Naive B cell (primary cell): ENCODE results near the gene ASB2. TPM values are rescaled to one million over a fixed set of nuclear protein-coding genes. Genes with fewer than 3 reads are reported as not detected.

ENCODE experiments used
- ATAC-seq, 2 donors: fragments of 150-1000 bp; cut with Tn5 transposase; 2 replicates each; pipeline ENCODE4 v1.10.0; 2021; ENCODE audit warnings: low read depth in 2 of 2, mild to moderate bottlenecking in 2 of 2, moderate library complexity in 2 of 2
- DNase-seq: peaks from one replicate; pipeline ENCODE4 v3.0.0; 2022
- H3K27ac Mint-ChIP-seq, 6 donors: one replicate each; pipeline ENCODE4 v1.8.0; 2020 to 2022; ENCODE audit warnings: mild to moderate bottlenecking in 6 of 6, mixed read lengths in 6 of 6, moderate library complexity in 5 of 6, inconsistent platforms in 2 of 6
- H3K27me3 Mint-ChIP-seq, 3 donors: one replicate each; pipeline ENCODE4 v1.8.0; 2021 to 2022; ENCODE audit warnings: mixed read lengths in 3 of 3, mild to moderate bottlenecking in 1 of 3
- H3K36me3 Mint-ChIP-seq, 2 donors: one replicate each; pipeline ENCODE4 v1.8.0; 2020 to 2022; ENCODE audit warnings: mixed read lengths in 2 of 2, inconsistent platforms in 1 of 2, mild to moderate bottlenecking in 1 of 2
- H3K4me1 Mint-ChIP-seq, 3 donors: one replicate each; pipeline ENCODE4 v1.8.0; 2020 to 2022; ENCODE audit warnings: mixed read lengths in 3 of 3, inconsistent platforms in 1 of 3, mild to moderate bottlenecking in 1 of 3, moderate library complexity in 1 of 3
- H3K4me3 Mint-ChIP-seq, 8 donors: one replicate each; pipeline ENCODE4 v1.8.0; 2020 to 2022; ENCODE audit warnings: mild to moderate bottlenecking in 8 of 8, mixed read lengths in 8 of 8, moderate library complexity in 8 of 8, inconsistent platforms in 2 of 8
- H3K9me3 Mint-ChIP-seq, 7 donors: one replicate each; pipeline ENCODE4 v1.8.0; 2020 to 2022; ENCODE audit warnings: mixed read lengths in 7 of 7, mild to moderate bottlenecking in 5 of 7, inconsistent platforms in 2 of 7, moderate library complexity in 1 of 7
- polyA plus RNA-seq, 6 donors: library from polyadenylated mRNA; unstranded; fragments of 300-500 nt; fragmentation: Illumina TruSeq; gene quantifications; one replicate each; pipeline ENCODE4 v1.2.3, GENCODE V29; 2021; ENCODE audit warnings: low read depth in 6 of 6

Gene ASB2
- polyA plus RNA-seq, 6 donors from 2014 or later, result 0.18 to 0.62 (median 0.29) TPM; not detected in 3

- Mint-ChIP-seq H3K27ac (no peak overlapping the region), H3K9me3 (peaks cover 0 to 10% (median 7%) of the 10 kb centered on the region in 7 donors), H3K36me3 (peaks cover 0 to 6% of the 10 kb centered on the region in 2 donors), H3K27me3 (peaks cover 15 to 51% (median 31%) of the 10 kb centered on the region in 3 donors), H3K4me3 (no peak overlapping the region), H3K4me1 (peaks cover 0 to 4% (median 0%) of the 10 kb centered on the region in 3 donors)
- DNase-seq (no peak), ATAC-seq (no peak)
Measured at GRCh38 chr14:93889739-93890483, 86.5 kb downstream of the ASB2 start.

GRCh38 chr14:93888995-93889394 is 87.4 kb downstream of the ASB2 start:
- H3K9me3 Mint-ChIP-seq, result peaks cover 0 to 14% (median 7%) of the 10 kb centered on the region in 7 donors
- peaks cover 0 to 4% (median 0%) of the 10 kb centered on the region in 3 donors for H3K4me1 Mint-ChIP-seq
- H3K27me3 Mint-ChIP-seq, result peaks cover 13 to 53% (median 34%) of the 10 kb centered on the region in 3 donors
- peaks cover 0 to 6% of the 10 kb centered on the region in 2 donors for H3K36me3 Mint-ChIP-seq
- DNase-seq (no peak), ATAC-seq (no peak)
- no peak overlapping the region for H3K27ac Mint-ChIP-seq
- H3K4me3 Mint-ChIP-seq, result no peak overlapping the region

DNA sequence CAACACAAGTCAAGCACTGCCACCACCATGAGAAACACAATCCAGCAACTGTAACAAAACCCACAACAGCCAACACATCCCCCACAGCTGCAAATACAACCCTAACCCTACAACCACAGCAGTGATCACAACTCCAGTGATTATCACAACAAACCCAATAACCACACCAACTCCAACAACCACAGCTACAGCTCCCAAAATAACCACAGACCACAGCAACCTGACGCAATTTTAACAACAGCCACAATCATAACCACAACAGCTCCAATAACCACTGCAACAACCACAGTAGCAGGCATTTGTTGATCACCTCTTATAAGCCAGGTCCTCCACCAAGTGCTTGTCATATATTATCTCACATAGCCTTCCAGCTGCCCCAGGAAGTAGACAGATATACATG is 91.4 kb downstream of the ASB2 start:
- no peak for DNase-seq
- H3K4me1 Mint-ChIP-seq, result peaks cover 0 to 5% (median 0%) of the 10 kb centered on the region in 3 donors
- H3K27me3 Mint-ChIP-seq, result peaks cover 4 to 32% (median 29%) of the 10 kb centered on the region in 3 donors
- H3K9me3 Mint-ChIP-seq, result peaks cover 4 to 28% (median 9%) of the 10 kb centered on the region in 7 donors
- H3K4me3 Mint-ChIP-seq, result no peak overlapping the region
- H3K27ac Mint-ChIP-seq, result peak overlapping the region in 1 of 6 donors; percentile 0
- ATAC-seq, result no peak
- peaks cover 6 to 7% of the 10 kb centered on the region in 2 donors for H3K36me3 Mint-ChIP-seq

Other genes starting within 250 kb of the ASB2 start
- gene PRIMA1, start 188.1 kb downstream of the ASB2 start, polyA plus RNA-seq, result not detected
- gene FAM181A, start 49.2 kb downstream of the ASB2 start, polyA plus RNA-seq, result not detected
- not detected for gene CCDC197, start 20.7 kb upstream of the ASB2 start, polyA plus RNA-seq
- under 1 TPM in 5 of 6 donors, not detected in 1; 0.08 to 0.23 (median 0.20) TPM for gene OTUB2, start 49.8 kb upstream of the ASB2 start, polyA plus RNA-seq
- gene DDX24, start 104.6 kb upstream of the ASB2 start, polyA plus RNA-seq, result 100 to 1,000 TPM in 5 of 6 donors, 10 to 100 TPM in 1; 90.3 to 213 (median 177) TPM
- 10 to 100 TPM in 1 of 6 donors, 1 to 10 TPM in 5; 5.0 to 11.1 (median 5.8) TPM for gene IFI27L1, start 104.7 kb upstream of the ASB2 start, polyA plus RNA-seq
- not detected for gene IFI27, start 134.2 kb upstream of the ASB2 start, polyA plus RNA-seq
- 10 to 100 TPM; 62.8 to 96.4 (median 72.6) TPM for gene IFI27L2, start 153.0 kb upstream of the ASB2 start, polyA plus RNA-seq
- under 1 TPM in 1 of 6 donors, not detected in 5; 0.09 TPM for gene PPP4R4, start 197.8 kb upstream of the ASB2 start, polyA plus RNA-seq